HUES6 (cell line): ENCODE data around the gene DOCK10.

Experiments
- H3K27ac ChIP-seq: 2 replicates; pipeline ENCODE4 v1.7.0; 2013; ENCODE audit warnings: low read depth, mild to moderate bottlenecking, low read length, inconsistent platforms
- H3K27me3 ChIP-seq: 2 replicates; pipeline ENCODE4 v1.6.1; 2013; ENCODE audit warnings: low read length; ENCODE audit not compliant: control insufficient read depth, insufficient read depth
- H3K36me3 ChIP-seq: 2 replicates; pipeline ENCODE4 v1.6.1; 2013; ENCODE audit warnings: low read length; ENCODE audit not compliant: control insufficient read depth, insufficient read depth
- H3K4me1 ChIP-seq: 2 replicates; pipeline ENCODE4 v1.6.1; 2013; ENCODE audit warnings: low read length; ENCODE audit not compliant: control insufficient read depth, insufficient read depth
- H3K4me3 ChIP-seq: 2 replicates; pipeline ENCODE4 v1.5.1; 2013; ENCODE audit warnings: low read depth, low read length
- H3K9ac ChIP-seq: one replicate; pipeline ENCODE4 v1.6.1; 2013; ENCODE audit warnings: mild to moderate bottlenecking, low read length
- H3K9me3 ChIP-seq: 2 replicates; pipeline ENCODE4 v1.6.1; 2013; ENCODE audit warnings: low read depth, low read length; ENCODE audit not compliant: control insufficient read depth, insufficient read depth

Gene DOCK10

GRCh38 chr2:224871813-224872212 is 170.5 kb downstream of the DOCK10 start:
- H3K36me3 ChIP-seq = no peaks in the 10 kb centered on the region
- H3K27ac ChIP-seq = no peak overlapping the region
- H3K9me3 ChIP-seq = no peaks in the 10 kb centered on the region
- no peak overlapping the region for H3K4me3 ChIP-seq
- H3K4me1 ChIP-seq = no peaks in the 10 kb centered on the region
- H3K27me3 ChIP-seq = no peaks in the 10 kb centered on the region
- no peak overlapping the region for H3K9ac ChIP-seq

- Histone ChIP-seq H3K27me3 (no peaks in the 10 kb centered on the region), H3K4me3 (no peak overlapping the region), H3K4me1 (no peaks in the 10 kb centered on the region), H3K27ac (no peak overlapping the region), H3K9ac (no peak overlapping the region), H3K36me3 (no peaks in the 10 kb centered on the region), H3K9me3 (no peaks in the 10 kb centered on the region)
Observed at GRCh38 chr2:224870341-224870740, 171.9 kb downstream of the DOCK10 start.

DNA sequence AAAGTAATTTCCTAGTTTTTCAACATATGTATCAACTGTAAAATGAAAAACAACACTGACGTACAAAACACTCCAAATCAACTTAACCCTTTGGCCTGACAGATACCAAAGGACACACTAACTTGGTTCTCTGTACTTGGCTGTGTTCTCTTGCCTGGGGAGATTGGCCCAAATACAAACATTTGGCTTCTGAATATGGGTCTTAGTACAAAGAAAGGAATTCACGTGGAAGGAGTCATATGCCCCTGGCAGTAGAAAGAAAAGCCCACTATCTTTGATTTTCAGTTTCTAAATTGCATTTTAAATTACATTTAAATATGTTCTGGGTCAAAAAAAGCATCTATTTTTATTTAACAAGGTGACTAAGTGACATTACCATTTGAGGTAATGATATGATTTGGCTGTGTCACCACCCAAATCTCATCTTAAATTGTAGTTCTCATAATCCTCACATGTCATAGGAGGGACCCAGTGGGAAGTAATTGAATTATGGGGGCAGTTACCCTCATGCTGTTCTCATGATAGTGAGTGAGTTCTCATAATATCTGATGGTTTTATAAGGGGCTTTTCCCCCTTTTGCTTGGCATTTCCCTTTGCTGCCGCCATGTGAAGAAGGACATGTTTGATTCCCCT is 172.6 kb downstream of the DOCK10 start:
- no peaks in the 10 kb centered on the region for H3K9me3 ChIP-seq
- H3K27me3 ChIP-seq = no peaks in the 10 kb centered on the region
- no peaks in the 10 kb centered on the region for H3K4me1 ChIP-seq
- no peaks in the 10 kb centered on the region for H3K36me3 ChIP-seq
- H3K4me3 ChIP-seq = no peak overlapping the region
- no peak overlapping the region for H3K9ac ChIP-seq
- H3K27ac ChIP-seq = no peak overlapping the region

- Histone ChIP-seq H3K4me1 (no peaks in the 10 kb centered on the region), H3K36me3 (no peaks in the 10 kb centered on the region), H3K4me3 (no peak overlapping the region), H3K9me3 (no peaks in the 10 kb centered on the region), H3K27ac (no peak overlapping the region), H3K27me3 (no peaks in the 10 kb centered on the region), H3K9ac (no peak overlapping the region)
Observed at GRCh38 chr2:224865016-224865415, 177.3 kb downstream of the DOCK10 start.

DNA sequence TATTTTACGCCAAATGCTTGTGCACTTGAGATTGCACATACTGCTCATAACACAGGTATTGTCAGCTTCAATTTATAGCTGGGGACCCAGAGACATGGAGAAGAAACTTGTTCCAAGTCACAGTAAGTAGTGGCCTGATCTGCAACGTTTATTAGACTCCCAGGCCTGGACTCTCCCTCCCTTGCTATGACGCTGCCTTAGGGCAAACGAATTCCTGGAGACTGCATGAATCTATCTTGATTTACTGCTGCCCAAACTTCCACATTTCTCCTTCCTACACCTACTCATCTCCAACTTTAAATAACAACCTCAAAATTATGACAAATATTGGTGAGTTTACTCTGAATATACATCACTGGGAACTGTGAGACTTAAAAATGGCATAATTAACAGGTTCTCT is 181.0 kb downstream of the DOCK10 start:
- Histone ChIP-seq H3K36me3 (no peaks in the 10 kb centered on the region), H3K9me3 (no peaks in the 10 kb centered on the region), H3K9ac (no peak overlapping the region), H3K4me3 (no peak overlapping the region), H3K27ac (no peak overlapping the region), H3K27me3 (no peaks in the 10 kb centered on the region), H3K4me1 (no peaks in the 10 kb centered on the region)

GRCh38 chr2:224860786-224861185 is 181.5 kb downstream of the DOCK10 start:
- no peak overlapping the region for H3K9ac ChIP-seq
- no peak overlapping the region for H3K4me3 ChIP-seq
- no peaks in the 10 kb centered on the region for H3K27me3 ChIP-seq
- H3K4me1 ChIP-seq = no peaks in the 10 kb centered on the region
- H3K27ac ChIP-seq = no peak overlapping the region
- no peaks in the 10 kb centered on the region for H3K36me3 ChIP-seq
- no peaks in the 10 kb centered on the region for H3K9me3 ChIP-seq

- Histone ChIP-seq H3K4me1 (no peaks in the 10 kb centered on the region), H3K4me3 (no peak overlapping the region), H3K27ac (no peak overlapping the region), H3K9ac (no peak overlapping the region), H3K27me3 (no peaks in the 10 kb centered on the region), H3K36me3 (no peaks in the 10 kb centered on the region), H3K9me3 (no peaks in the 10 kb centered on the region)
Observed at GRCh38 chr2:224851811-224852210, 190.5 kb downstream of the DOCK10 start.

- H3K27me3 ChIP-seq = no peaks in the 10 kb centered on the region
- no peak overlapping the region for H3K4me3 ChIP-seq
- no peak overlapping the region for H3K27ac ChIP-seq
- no peak overlapping the region for H3K9ac ChIP-seq
- H3K4me1 ChIP-seq = no peaks in the 10 kb centered on the region
- H3K9me3 ChIP-seq = no peaks in the 10 kb centered on the region
- no peaks in the 10 kb centered on the region for H3K36me3 ChIP-seq
Observed at GRCh38 chr2:224850081-224850480, 192.2 kb downstream of the DOCK10 start.

DNA sequence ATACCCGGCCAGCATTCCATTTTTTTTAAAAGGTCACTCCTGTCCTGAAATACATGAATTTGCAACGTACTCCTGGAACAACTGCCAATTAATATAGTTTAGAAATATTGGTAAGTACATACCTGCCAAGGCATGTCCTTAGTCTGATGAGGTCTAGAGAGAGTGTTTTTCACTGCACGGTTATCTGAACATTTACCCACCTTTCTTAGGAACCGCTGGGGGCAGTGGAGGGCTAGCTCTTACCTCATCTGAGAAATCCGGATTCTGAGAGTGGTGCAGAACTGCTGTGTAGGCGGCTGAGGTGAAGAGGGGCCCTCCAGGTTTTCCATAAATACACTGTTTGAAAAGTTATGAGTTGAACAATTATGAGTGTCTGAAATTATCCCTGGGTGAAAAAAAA is 193.0 kb downstream of the DOCK10 start:
- H3K9me3 ChIP-seq = no peaks in the 10 kb centered on the region
- H3K27ac ChIP-seq = no peak overlapping the region
- H3K4me1 ChIP-seq = no peaks in the 10 kb centered on the region
- no peaks in the 10 kb centered on the region for H3K27me3 ChIP-seq
- no peak overlapping the region for H3K4me3 ChIP-seq
- no peak overlapping the region for H3K9ac ChIP-seq
- no peaks in the 10 kb centered on the region for H3K36me3 ChIP-seq

DNA sequence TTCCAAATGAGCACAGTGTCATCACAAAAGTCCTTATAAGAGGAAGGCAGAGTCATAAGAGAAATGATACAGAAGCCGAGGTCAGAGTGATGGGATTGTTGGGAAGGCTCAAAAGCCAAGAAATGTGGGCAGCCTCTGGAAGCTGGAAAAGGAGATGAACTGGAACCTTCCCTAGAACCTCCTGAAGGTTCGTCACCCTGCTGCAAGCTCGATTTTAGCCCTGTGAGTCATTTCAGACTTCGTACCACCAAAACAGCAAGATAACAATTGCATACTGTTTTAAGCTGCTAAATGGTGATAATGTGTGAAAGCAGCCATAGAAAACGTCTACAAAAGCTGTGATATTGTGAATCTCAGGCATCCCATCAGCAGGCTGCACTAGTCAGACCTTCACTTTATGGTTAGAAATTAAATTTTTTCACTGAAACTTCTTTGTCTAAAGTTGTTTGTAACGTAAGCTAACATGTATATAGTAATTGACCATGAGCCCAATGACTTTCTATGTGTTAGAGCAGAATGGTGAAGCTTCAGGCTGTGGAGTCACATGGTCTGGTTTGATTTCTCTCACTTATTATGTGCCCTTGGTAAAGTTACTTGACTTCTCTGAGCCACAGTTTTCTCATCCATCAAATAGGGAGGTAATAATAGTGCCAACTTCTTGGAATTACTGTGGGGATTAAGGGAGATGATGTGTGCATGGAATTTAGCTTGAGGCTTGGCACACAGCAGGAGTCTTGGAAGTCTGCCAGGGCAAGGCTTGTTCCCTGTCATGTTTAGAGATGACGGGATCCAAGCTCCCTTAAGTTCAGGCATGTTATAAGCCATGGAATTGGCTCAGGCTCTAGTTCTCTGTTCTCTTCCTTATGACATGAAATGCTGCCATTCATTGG is 194.1 kb downstream of the DOCK10 start:
- no peak overlapping the region for H3K27ac ChIP-seq
- no peak overlapping the region for H3K4me3 ChIP-seq
- H3K9me3 ChIP-seq = no peaks in the 10 kb centered on the region
- no peak overlapping the region for H3K9ac ChIP-seq
- no peaks in the 10 kb centered on the region for H3K27me3 ChIP-seq
- no peaks in the 10 kb centered on the region for H3K36me3 ChIP-seq
- H3K4me1 ChIP-seq = no peaks in the 10 kb centered on the region

- no peaks in the 10 kb centered on the region for H3K27me3 ChIP-seq
- no peak overlapping the region for H3K4me3 ChIP-seq
- no peak overlapping the region for H3K9ac ChIP-seq
- H3K9me3 ChIP-seq = no peaks in the 10 kb centered on the region
- H3K4me1 ChIP-seq = no peaks in the 10 kb centered on the region
- H3K27ac ChIP-seq = no peak overlapping the region
- no peaks in the 10 kb centered on the region for H3K36me3 ChIP-seq
Observed at GRCh38 chr2:224847381-224847780, 194.9 kb downstream of the DOCK10 start.
